GM12801 (cell line): ENCODE measurements around the gene HASPIN.

Experiments
- CTCF ChIP-seq: IDR thresholded peaks from one replicate; pipeline ENCODE4 v1.5.1; 2011; ENCODE audit warnings: control low read depth; ENCODE audit not compliant: insufficient read length; ENCODE audit errors: extremely low read depth

HASPIN gene

GRCh38 chr17:3732210-3732621, 8.5 kb downstream of the HASPIN start:
- TF ChIP-seq CTCF: no peak

GRCh38 chr17:3735515-3735914, 11.8 kb downstream of the HASPIN start:
- no peak for TF ChIP-seq CTCF

- TF ChIP-seq CTCF: no peak
Measured at GRCh38 chr17:3738562-3739295, 15.0 kb downstream of the HASPIN start.

GRCh38 chr17:3739422-3740124, 15.9 kb downstream of the HASPIN start:
- TF ChIP-seq CTCF: no peak

GRCh38 chr17:3740611-3741073, 16.9 kb downstream of the HASPIN start:
- TF ChIP-seq CTCF: no peak

GRCh38 chr17:3744014-3744413, 20.3 kb downstream of the HASPIN start:
- TF ChIP-seq CTCF: no peak

- no peak for TF ChIP-seq CTCF
Measured at GRCh38 chr17:3745071-3745470, 21.4 kb downstream of the HASPIN start.
